Measurements from ENCODE around the gene ETS1.

DNA sequence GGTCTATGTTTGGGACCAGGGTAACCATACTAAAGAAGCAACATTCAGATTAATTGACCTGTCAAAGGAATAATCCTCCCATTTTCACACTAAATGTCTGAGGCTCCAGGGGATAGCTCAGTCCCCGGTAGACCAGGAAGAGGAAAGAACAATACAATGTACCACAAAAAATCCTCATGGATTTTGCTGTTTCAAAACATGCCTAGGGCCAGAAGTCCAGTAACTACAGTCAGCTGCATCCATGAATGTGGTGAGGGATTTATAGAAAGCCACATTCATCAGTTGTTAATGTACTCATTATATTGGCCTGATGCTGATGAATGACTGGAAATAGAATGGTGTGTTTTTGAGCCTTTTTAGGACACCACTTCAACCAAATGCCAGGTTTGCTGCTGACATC is 6.9 kb upstream of the ETS1 start:
- TF ChIP-seq, protein P1, sequence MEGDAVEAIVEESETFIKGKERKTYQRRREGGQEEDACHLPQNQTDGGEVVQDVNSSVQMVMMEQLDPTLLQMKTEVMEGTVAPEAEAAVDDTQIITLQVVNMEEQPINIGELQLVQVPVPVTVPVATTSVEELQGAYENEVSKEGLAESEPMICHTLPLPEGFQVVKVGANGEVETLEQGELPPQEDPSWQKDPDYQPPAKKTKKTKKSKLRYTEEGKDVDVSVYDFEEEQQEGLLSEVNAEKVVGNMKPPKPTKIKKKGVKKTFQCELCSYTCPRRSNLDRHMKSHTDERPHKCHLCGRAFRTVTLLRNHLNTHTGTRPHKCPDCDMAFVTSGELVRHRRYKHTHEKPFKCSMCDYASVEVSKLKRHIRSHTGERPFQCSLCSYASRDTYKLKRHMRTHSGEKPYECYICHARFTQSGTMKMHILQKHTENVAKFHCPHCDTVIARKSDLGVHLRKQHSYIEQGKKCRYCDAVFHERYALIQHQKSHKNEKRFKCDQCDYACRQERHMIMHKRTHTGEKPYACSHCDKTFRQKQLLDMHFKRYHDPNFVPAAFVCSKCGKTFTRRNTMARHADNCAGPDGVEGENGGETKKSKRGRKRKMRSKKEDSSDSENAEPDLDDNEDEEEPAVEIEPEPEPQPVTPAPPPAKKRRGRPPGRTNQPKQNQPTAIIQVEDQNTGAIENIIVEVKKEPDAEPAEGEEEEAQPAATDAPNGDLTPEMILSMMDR (IDR thresholded peaks at IDR 0.05; ENCODE audit: poor library complexity): no peak
- TF ChIP-seq EZH2 (IDR thresholded peaks at IDR 0.05; ENCODE audit: borderline replicate concordance): no peak
